NCI-H187 treated with DMSO at 0.1 percent for 48 hours (cell line): Measurements from ENCODE around the gene LITAF.
"Not testable (repeated sequence)": the region's sequence is repeated elsewhere in the genome, so short reads cannot be mapped to it uniquely, and the experiment has no call there.

ENCODE experiments used
- DNase-seq: peaks from one replicate; lab custom pipeline; 2025; lab: John Stamatoyannopoulos, UW

LITAF gene

DNA sequence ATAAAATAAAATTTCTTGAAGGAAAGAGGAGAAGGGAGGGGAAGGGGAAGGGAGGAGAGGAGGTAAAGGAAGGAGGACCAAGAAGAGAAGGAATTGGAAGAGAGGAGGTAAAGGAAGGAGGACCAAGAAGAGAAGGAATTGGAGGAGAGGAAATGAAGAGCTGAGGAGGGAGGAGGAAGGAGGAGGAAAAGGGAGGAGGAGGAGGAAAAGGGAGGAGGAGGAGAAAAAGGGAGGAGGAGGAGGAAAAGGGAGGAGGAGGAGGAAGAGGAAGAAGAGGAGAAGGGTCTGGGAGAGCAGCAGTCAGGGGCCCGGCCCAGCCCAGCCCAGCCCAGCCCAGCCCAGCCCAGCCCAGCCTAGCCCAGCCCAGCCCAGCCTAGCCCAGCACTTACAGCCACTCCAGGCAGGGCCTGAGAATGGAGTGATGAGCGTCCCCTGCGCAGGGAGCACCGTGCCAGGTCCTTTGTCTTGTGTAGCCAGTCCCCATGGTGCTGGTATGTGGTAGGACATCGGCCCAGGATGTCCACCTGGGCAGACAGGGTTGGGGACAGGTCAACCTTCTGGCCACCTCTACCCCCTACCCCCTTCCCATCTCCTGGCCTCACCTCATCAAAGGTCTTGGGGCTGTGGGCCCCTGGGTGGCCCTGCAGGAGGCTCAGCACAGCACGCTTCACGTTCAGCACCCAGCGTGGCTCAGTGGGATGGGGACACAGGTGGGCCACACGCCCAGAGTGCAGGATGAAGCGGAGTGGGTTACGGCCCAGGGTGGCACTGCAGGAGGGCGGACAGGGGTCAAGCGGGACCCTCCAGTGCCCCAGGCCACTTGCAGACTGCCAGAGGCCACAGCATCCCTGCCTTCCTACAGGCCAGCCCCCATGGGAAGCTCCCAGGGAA lies 70.9 kb downstream of the LITAF start:
- DNase-seq = no peak

DNA sequence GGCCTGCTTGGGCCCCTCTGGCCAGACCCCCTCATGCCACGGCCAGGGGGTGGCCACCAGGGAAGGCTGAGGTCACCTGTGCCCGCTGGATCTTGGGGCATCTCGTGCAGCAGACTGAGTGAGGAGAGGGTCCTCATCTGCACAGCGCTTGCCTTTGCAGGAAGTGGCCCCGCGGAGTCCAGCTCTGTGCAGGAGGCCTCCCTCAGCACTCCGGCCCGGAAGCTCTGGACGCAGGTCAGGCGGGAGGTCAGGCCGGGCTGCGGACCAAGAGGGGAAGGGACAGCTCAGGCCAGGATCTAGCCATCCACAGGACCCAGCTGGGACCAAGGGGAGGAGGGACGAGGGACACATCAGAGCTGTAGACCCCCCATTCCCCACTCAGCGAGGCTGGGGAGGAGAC lies 72.4 kb downstream of the LITAF start:
- no peak for DNase-seq

DNA sequence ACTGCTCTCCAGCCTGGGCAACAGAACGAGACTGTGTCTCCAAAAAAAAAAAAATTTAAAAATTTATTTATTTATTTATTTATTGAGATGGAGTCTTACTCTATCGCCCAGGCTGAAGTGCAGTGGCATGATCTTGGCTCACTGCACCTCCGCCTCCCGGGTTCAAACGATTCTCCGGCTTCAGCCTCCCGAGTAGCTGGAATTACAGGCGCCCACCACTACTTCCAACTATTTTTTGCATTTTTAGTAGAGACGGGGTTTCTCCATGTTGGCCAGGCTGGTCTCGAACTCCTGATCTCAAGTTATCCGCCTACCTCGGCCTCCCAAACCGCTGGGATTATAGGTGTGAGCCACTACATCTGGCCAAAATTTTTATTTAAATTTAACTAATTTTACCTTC lies 73.4 kb downstream of the LITAF start:
- DNase-seq = not testable (repeated sequence)

DNA sequence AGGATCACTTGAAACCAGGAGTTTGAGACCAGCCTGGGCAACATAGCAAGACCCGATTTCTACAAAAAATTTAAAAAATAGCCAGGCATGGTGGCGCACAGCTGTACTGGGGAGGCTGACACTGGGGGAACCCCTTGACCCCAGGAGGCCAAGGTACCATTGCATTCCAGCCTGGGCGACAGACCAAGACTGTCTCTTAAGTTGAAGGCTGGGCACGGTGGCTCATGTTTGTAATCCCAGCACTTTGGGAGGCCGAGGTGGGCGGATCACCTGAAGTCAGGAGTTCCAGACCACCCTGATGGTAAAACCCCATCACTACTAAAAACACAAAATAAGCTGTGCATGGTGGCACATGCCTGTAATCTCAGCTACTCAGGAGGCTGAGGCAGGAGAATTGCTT lies 74.9 kb downstream of the LITAF start:
- DNase-seq = no peak

DNA sequence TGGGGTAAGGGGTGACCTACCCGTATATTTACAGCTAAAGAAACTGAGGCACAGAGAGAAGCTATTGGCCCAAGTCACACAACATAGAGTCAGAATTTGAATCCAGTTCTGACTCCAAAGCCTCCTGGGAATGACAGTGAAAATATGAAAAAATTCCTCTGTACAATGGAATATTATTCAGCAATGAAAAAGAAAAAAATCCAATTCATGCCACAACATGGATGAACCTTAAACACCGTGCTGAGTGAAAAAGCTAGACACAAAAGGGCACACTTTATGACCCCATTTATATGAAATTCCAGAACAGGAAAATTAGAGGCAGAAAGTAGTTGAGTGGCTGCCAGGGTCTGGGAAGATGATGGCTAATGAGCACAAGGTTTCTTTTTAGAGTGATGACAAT lies 75.4 kb downstream of the LITAF start:
- DNase-seq = no peak

DNA sequence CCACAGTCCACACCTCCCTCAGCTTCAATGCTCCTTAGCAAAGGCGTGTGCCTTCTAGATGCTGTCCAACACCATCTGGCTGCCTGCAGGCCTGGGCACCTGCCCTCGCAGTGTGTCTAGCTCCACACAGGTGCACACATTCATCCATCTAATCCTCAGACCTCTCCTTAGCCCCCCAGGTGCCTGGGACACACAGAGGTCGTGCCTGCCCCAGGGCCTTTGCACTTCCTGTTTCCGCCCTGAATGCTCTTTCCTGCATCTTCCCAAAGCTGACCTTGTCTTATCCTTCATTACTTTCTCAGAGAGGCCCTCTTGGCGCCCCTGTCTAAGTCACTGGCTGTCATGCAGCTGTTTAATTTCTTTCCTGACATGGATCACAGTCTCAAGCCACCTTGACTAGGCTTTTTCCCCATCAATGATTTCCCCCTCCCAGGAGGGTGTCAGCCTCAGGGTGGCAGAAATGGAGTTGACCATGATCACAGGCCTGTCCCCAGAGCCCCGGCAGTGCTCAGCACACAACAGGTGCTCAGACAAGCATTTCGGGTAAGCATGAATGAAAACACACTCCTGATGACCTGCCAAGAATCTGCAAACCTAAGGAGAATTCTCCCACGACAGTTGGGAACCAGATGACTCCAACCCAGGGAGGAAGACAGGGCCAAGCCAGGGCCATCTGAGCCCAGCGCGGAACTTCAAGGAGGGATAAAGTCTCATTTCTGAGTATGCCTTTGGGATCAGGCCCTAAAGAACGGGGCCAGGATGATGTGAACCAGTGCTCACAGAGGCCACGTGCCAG lies 76.3 kb downstream of the LITAF start:
- DNase-seq = no peak

DNA sequence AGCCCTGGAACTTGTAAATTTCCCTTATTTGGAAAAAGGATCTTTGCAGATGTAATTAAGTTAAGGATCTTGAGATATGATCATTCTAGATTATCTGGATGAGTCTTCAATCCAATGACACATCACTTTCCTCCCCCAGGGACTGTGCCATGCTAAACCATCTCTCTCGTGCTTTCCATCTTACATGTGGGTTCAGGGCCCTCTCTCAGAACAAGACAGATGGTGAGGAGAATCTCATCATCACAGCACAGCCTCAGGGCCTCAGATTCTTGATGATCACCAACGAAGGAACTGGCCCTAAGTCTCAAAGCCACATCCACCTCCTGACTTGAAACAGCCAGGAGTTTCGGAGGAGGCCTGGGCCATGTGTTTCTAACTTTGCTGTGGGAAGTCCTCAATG lies 78.7 kb downstream of the LITAF start:
- no peak for DNase-seq

DNA sequence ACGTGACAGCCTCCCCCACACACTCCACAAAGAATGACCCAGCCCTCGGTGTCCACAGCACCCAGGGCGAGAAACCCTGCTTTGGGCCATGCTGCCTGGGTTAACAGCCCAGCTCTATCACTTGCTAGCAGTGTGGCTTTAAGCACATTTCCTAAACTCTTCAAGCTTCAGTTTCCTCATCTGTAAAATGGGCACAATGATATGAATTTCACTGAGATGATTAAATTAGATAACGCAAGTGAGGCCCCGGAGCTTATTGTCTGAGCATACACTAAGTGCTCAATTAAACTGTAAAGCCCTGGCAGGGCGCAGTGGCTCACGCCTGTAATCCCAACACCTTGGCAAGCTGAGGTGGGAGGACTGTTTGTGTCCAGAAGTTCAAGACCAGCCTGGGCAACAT lies 79.4 kb downstream of the LITAF start:
- DNase-seq = no peak

DNA sequence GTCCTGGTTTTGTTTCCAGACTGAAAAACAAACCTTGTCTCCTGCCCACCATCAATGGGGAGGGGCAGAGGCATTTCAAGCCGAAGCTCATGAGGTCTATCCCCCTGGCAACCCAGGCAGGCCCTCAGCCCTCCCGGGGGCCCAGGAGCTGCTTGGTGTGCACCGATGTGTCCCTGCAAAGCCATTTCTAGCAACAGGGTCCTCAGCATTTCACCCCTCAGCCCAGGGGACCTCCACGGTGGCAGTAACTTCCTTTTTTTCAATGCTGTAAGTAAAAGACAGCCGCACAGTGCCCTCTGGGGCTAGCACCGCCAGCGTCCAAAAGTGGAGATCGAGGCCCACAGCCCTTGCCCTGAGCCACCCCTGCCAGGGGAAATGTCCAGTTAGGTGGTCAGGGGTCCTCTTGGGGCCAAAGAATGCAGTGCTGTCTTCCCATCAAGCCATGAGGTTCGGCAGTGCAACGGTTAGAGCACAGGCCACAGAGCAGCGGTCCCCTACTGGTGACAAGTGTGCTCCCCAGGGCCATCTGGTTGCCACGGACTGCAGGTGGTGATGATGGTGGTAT lies 79.9 kb downstream of the LITAF start:
- no peak for DNase-seq

DNA sequence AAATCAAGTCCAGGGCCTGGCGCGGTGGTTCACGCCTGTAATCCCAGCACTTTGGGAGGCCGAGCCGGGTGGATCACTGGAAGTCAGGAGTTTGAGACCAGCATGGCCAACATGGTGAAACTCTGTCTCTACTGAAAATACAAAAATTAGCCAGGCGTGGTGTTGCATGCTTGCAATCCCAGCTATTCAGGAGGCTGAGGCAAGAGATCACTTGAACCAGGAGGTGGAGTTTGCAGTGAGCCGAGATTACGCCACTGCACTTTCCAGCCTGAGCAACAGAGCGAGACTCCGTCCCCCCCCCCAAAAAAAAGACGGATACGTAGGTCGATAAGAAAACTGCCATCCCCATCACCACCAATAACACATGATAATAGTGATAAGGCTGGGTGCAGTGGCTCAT lies 82.5 kb downstream of the LITAF start:
- DNase-seq = not testable (repeated sequence)

DNA sequence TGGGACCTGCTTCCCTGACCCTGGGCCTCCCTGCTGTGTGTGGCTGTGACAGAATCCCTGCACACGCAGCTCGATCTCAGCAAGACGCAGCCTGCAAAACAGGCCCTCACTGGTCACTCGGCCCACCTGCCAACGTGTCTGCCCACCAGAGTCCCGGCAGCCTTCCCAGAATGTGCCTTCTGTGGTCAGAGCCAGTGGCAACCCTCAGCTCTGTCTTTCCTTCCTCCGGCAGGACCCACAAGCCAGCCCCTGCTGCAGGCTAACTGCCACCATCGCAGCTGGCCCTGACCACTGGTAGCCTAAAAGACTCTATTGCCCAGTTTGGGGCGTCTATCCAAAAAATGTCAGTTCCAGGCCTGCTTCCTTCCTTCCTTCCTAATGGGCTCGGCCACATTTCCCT lies 83.2 kb downstream of the LITAF start:
- DNase-seq = no peak

DNA sequence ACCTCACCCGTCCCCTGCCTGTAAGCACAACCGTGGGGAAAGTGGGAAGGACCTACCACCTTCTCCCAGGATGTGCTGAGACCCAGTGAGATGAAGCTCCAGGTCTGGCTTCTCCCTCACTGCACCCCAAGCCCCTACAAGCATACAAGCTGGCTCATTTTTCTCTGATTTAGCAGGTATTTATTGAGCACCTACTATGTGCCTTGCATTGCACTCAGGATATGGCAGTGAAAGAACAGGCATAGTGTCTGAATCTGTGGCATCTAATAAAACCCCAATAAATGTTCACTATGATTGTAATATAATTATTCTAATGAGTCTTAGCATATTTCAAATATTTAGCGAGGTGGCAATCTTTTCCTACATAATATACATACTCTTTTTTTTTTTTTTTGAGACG lies 84.5 kb downstream of the LITAF start:
- no peak for DNase-seq

DNA sequence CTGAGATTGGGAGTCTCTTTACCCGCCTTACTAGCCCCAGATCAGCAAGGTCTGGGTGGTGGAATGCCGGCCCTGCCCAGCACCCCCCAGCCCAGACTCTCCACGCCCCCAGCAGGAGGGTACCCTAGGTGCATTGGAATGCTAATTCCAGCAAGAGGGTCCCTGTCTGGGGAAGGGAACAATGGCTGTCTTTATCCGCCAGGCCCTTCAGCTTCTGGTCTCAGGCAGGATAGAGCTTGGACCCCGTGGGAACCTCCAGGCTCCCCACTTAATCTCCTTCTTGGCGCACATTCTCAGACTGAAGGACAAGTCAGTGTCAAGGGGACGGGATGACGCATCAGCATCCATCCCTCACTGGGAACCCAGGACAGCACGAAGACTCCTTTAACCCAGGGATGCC lies 85.1 kb downstream of the LITAF start:
- no peak for DNase-seq

DNA sequence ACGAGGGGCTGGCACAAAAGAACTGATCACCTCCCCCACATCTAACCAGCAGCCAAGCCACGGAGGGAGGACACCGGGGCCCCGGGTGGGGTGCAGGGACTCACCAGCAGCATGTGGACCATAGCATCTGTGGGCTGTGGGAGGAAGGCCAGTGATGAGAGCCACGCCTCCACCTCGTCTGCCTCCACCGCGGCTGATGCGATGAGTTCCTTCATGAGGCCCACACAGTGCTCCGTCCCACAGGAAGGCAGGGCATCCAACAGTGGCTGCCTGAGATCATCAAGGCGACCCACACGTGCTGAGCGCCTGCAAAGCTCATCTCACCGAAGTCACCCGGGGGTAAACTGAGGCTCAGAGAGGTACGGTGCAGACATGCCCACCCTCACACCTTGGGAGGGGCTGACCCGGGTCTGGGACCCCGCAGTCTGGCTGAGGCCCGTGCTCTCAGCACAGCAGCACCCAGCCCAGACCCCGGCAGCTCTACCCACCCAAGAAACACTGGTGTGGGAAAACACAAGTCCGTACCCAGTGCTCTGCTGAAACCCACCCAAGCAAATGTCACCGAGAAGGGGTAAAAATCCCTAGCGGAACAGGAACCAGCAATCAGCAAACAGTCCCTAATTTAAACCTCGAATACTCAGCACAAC lies 85.9 kb downstream of the LITAF start:
- DNase-seq = no peak

DNA sequence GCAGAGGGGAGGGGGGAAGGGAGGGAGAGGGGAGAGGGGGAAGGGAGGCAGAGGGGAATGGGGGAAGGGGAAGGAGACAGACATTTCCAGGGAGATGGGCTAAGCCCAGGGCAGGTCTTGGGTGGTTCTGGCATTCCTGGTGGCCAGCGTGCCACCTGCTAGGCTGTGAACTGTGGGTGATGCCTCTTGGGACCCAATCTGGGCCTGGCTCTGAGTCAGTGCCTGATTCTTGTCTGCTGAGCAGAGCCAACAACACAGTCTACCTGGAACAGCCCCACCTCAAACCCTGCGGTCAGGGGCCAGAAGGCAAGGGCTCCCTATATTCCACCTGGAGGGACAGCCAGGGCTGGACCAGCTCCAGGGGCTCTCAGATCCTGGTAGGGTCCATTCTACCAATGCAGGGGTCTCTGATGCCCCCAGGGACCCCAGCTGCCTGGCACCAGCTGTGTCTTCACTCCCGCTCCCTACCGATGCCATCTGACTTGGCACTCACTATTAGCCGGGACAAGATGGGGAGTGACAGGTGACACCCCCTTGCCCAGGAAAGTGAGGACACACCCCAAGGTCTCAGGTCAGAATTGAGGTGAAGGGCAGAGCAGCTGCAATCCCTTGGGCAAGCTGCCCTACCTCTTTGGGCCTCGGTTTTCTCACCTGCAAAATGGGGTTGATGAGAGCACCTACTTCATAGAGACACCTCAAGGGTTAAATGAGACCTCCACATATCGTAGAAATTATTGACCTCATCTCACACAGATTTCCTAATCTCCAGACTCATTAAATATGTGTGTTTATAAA lies 87.2 kb downstream of the LITAF start:
- DNase-seq = no peak

DNA sequence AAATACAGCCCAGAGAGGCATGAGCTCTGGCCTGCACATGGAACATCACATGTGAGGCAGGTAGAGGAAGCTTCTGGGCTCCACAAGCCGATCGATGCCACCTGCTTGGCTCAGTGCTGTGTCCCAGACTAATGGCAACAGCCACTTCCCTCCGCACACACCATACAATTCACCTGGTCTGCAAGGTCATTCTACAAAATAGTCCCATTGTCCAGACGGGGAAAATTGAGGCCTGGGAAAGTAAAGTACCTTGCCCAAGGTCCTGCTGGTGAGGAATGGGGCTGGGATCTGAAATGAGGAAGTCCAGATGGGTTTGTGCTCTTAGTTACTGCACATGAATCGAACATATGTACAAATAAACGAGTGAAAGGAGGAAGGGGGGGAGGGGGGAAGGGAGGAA lies 88.0 kb downstream of the LITAF start:
- no peak for DNase-seq

DNA sequence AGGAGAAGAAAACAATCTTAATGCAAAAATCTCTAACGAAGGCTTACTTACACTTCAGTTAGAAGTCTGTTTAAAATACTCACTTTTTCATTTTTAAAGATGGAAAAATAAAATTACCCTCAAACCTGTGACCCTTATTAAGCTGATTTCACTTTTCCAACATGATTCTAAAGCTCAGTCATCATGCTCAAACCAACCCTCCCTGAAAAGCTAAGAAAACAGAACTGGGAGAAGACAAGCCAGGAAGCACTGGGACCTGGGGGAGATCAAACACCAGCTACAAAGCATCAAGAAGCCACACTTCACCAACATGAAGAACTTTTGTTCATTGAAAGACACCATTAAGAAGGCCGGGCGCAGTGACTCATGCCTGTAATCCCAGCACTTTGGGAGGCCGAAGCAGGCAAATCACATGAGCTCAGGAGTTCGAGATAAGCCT lies 88.8 kb downstream of the LITAF start:
- no peak for DNase-seq
